ENCODE data around the gene CCDC183.

Gene CCDC183

GRCh38 chr9:136850866-136851775 lies 55.0 kb downstream of the CCDC183 start:
- DNase-seq = no peak

DNA sequence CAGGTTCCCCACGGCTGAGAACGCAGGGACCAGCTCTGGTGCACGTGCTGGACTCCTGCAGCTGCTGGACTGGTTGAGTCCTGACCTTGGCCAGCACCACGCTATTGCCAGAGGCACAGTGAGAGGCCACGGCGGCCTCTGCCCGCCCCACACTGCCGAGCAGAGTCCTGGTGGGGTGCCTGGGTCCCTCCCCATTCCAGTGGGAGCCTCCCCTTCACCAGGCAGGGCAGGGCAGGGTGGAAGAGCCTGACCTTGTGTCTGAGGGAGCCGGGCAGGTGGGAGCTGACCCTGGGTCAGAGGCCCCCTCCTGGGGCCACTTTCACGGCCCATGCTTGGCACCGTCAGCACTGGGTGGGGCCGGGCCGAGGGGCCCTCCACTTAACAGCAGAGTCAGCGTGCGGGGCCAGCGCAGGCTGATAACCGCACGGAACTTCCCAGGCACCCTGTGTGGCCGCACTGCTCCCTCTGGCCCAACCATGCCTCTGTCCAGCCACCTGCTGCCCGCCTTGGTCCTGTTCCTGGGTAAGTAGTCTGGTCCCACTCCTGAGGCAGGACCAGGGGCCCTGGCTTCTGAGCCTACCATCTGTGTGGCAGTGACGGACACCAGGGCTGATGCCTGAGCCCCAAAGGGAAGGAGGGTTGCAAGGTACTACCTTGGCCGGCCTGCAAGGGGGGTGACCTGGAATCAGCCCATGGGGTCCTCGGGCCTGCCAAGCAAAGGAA lies 56.0 kb downstream of the CCDC183 start, which contains the start of gene MAMDC4:
Gene MAMDC4 (plus strand): TSS at position 406 of the 723 bp plus-strand sequence. CDS start 71 bp downstream, at position 477.
- no peak for DNase-seq

- DNase-seq = no peak
Observed at GRCh38 chr9:136852664-136853595, 56.8 kb downstream of the CCDC183 start.

DNA sequence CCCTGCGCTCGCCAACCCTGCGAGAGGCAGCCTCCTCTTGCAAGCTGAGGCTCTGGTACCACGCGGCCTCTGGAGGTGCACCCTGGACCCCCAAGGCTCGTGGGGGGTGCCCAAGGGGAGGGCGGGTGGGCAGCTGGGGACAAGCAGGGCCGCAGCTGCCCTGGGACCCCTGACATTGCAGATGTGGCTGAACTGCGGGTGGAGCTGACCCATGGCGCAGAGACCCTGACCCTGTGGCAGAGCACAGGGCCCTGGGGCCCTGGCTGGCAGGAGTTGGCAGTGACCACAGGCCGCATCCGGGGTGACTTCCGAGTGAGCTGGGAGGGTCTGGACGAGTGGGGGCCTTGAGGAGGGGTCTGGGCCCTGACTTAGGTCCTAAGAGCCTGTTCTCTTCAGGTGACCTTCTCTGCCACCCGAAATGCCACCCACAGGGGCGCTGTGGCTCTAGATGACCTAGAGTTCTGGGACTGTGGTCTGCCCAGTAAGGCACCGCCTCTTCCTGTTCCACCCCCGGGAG lies 57.5 kb downstream of the CCDC183 start:
- DNase-seq = no peak

DNA sequence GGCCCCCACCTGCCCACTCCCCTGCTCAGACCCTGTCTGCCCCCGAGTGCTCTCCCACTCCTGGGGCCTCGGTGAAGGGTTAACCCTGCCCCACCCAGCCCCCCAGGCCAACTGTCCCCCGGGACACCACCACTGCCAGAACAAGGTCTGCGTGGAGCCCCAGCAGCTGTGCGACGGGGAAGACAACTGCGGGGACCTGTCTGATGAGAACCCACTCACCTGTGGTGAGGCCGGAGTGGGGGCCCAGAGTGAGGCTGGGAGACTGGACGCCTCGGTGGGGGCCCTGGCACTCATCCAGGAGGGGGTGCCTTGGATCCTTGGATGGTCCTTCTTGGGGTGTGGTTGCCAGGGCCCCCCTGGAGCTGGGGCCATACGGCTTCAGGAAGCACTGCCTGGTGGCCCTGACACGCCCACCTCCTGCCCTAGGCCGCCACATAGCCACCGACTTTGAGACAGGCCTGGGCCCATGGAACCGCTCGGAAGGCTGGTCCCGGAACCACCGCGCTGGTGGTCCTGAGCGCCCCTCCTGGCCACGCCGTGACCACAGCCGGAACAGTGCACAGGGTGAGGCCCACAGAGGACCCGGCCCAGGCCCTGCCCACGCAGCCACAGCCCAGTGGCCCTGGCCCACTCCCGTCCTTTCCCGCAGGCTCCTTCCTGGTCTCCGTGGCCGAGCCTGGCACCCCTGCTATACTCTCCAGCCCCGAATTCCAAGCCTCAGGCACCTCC lies 58.1 kb downstream of the CCDC183 start:
- no peak for DNase-seq

DNA sequence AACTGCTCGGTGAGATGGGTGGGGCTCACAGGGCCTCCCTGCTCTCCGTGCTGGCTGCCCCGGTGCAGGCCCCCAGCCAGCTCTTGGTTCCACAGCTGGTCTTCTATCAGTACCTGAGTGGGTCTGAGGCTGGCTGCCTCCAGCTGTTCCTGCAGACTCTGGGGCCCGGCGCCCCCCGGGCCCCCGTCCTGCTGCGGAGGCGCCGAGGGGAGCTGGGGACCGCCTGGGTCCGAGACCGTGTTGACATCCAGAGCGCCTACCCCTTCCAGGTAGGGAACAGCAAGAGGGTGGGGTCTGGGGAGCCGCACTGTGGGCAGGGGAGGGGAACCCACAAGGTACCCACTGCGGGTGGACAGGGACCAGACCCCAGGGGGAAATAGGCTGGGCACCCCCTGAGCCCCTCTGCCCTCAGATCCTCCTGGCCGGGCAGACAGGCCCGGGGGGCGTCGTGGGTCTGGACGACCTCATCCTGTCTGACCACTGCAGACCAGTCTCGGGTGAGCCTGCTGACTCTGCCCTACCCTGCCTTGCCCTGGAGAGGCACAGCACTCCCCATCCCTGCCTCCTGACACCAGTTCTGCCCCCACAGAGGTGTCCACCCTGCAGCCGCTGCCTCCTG lies 58.8 kb downstream of the CCDC183 start:
- DNase-seq = no peak

- DNase-seq = no peak
Observed at GRCh38 chr9:136855461-136856078, 59.4 kb downstream of the CCDC183 start.

DNA sequence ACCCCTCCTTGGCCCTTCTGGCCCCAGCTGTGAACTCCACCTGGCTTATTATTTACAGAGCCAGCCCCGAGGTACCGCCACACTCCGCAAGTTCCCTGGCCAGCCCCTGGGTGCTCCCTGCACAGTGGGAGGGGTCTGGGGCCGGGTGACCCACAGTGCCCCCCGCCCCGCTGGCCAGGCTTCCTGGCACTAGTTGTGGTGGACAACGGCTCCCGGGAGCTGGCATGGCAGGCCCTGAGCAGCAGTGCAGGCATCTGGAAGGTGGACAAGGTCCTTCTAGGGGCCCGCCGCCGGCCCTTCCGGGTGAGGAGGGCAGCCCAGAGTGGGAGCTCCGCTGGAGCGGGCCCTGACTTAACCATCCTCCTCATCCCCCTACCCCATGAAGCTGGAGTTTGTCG lies 59.9 kb downstream of the CCDC183 start:
- no peak for DNase-seq

DNA sequence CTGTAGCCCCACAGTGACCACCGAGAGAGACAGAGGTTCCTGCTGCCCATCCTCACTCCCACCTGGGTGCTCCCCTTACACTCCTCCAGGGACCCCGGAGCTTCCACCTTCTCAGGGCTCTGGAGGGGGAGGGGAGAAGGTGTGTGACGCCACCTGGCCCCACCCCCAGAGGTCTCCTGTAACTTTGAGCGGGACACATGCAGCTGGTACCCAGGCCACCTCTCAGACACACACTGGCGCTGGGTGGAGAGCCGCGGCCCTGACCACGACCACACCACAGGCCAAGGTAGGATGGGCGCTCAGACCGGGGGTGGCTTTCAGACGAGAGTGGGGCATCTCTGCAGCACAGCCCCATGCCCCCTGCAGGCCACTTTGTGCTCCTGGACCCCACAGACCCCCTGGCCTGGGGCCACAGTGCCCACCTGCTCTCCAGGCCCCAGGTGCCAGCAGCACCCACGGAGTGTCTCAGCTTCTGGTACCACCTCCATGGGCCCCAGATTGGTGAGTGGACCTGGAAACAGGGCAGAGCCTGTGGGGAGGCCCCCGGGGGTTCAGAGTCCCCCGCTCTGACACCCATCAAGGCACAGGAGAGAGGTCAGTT lies 60.5 kb downstream of the CCDC183 start:
- DNase-seq = no peak

DNA sequence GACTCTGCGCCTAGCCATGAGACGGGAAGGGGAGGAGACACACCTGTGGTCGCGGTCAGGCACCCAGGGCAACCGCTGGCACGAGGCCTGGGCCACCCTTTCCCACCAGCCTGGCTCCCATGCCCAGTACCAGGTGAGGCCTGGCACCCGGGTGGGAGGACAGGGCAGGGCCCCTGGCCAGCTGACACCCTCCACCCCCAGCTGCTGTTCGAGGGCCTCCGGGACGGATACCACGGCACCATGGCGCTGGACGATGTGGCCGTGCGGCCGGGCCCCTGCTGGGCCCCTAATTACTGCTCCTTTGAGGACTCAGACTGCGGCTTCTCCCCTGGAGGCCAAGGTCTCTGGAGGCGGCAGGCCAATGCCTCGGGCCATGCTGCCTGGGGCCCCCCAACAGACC lies 61.0 kb downstream of the CCDC183 start:
- no peak for DNase-seq
